ENCODE results near the gene SYT13. TPM values are rescaled to one million over a fixed set of nuclear protein-coding genes. Genes with fewer than 3 reads are reported as not detected.

Gene SYT13
- total RNA-seq, 1 donor from 2014 or later = 17.4 TPM

DNA sequence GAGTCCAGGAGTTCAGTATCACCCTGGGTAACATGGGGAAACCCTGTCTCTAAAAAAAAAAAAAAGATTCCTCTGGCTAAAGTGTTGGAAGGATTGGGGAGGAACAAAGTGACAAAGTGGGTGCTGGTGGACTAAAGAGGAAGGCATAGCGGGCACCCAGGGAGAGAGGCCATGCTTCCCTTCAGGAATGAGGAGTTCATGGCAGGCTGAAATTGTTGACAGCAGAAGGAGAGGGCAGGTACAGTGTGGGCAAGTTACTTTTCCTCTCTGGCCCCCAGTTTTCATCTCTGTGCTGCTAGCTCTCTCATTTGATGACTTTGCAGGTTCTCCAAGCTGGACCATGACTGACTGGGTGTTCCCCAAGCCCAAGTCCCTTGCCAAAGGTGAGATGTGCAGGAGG is 4.4 kb upstream of the SYT13 start:
- DNase-seq (ENCODE audit: extremely low spot score, unreplicated experiment) = no peak
- Mint-ChIP-seq H3K4me3 (no peak overlapping the region), H3K36me3 (no peaks in the 10 kb centered on the region), H3K9me3 (no peaks in the 10 kb centered on the region), H3K27me3 (peaks cover 59% of the 10 kb centered on the region), H3K27ac (no peak overlapping the region), H3K4me1 (ENCODE audit: unreplicated experiment) (no peaks in the 10 kb centered on the region)
- TF ChIP-seq, protein P1, sequence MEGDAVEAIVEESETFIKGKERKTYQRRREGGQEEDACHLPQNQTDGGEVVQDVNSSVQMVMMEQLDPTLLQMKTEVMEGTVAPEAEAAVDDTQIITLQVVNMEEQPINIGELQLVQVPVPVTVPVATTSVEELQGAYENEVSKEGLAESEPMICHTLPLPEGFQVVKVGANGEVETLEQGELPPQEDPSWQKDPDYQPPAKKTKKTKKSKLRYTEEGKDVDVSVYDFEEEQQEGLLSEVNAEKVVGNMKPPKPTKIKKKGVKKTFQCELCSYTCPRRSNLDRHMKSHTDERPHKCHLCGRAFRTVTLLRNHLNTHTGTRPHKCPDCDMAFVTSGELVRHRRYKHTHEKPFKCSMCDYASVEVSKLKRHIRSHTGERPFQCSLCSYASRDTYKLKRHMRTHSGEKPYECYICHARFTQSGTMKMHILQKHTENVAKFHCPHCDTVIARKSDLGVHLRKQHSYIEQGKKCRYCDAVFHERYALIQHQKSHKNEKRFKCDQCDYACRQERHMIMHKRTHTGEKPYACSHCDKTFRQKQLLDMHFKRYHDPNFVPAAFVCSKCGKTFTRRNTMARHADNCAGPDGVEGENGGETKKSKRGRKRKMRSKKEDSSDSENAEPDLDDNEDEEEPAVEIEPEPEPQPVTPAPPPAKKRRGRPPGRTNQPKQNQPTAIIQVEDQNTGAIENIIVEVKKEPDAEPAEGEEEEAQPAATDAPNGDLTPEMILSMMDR (conservative IDR thresholded peaks at IDR 0.05) = no peak

DNA sequence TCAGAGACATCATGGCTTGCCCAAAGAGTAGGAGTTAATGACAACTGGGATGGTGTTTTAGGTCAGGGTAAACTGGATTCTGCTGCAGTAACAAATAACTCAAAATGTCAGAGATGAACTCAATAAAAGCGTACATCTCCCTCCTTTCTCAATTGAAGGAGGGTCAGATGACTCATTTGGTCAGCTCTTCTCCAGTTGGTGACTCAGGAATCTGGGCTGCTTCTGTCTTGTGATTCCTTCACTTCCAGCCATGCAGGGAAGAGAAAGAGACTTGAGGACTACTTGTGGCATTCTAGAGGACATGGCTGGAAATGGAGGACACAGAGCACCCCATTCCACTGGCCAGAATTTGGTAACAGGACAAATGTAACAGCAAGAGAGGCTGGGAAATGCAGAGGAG is 3.2 kb upstream of the SYT13 start:
- DNase-seq (ENCODE audit: extremely low spot score, unreplicated experiment) = no peak
- Mint-ChIP-seq H3K9me3 (no peaks in the 10 kb centered on the region), H3K27me3 (peaks cover 66% of the 10 kb centered on the region), H3K4me3 (no peak overlapping the region), H3K4me1 (ENCODE audit: unreplicated experiment) (no peaks in the 10 kb centered on the region), H3K27ac (no peak overlapping the region), H3K36me3 (no peaks in the 10 kb centered on the region)
- TF ChIP-seq, protein P1 (conservative IDR thresholded peaks at IDR 0.05) = no peak

DNA sequence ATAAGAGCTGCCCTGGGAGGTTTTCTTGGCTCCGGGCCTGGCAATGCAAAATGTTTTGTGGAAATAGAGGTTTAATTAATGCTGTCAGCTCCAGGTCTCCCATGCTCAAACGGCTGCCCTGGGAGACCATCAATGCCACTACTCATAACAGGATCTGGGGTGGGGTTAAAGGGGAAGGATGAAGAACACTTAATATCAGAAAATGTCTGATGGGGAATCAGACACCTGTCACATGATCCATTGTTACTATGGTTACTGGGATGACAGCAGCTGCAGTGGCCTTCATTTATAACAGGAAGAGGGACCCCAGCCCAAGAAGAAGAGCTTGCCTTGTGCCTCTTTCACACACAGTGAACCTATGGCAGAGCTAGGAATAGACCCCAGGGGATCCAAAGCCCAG is 2.2 kb upstream of the SYT13 start:
- Mint-ChIP-seq H3K27ac (no peak overlapping the region), H3K36me3 (no peaks in the 10 kb centered on the region), H3K4me1 (ENCODE audit: unreplicated experiment) (no peaks in the 10 kb centered on the region), H3K4me3 (no peak overlapping the region), H3K9me3 (no peaks in the 10 kb centered on the region), H3K27me3 (peaks cover 73% of the 10 kb centered on the region)
- TF ChIP-seq, protein P1 (conservative IDR thresholded peaks at IDR 0.05) = no peak
- DNase-seq (ENCODE audit: extremely low spot score, unreplicated experiment) = no peak

DNA sequence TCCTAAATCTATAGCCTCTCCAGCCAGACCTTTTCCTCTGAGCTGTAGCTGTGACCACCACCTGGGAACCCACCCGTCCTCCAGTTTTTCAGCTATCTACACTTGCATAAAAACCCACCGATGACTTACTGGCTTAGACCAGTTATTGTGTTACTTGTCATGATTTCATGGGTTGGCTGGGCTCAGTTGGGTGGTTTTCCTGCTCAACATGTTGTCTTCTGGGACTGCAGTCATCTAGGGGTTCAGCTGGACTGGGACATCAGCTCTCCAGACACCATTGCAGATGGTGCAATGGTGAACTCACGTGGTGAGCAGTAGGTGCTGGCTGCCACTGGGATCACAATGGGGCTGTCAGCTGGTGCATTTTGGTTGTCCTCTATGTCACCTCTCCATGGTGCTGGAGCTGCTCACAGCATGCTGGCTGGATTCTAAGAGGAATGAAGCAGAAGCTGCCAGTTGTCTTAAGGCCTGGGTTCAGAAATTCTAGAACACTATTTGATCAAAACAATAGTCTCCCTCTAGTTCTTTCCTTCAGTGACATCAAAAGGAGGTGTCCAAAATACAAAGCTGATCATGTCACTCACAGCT is 1.3 kb upstream of the SYT13 start:
- TF ChIP-seq, protein P1 (conservative IDR thresholded peaks at IDR 0.05) = no peak
- H3K9me3 Mint-ChIP-seq = no peaks in the 10 kb centered on the region
- H3K4me1 Mint-ChIP-seq (ENCODE audit: unreplicated experiment) = peaks cover 1% of the 10 kb centered on the region
- no peak for DNase-seq (ENCODE audit: extremely low spot score, unreplicated experiment)
- H3K36me3 Mint-ChIP-seq = no peaks in the 10 kb centered on the region
- H3K27me3 Mint-ChIP-seq = peaks cover 71% of the 10 kb centered on the region
- peak overlapping the region; percentile 54 for H3K4me3 Mint-ChIP-seq
- H3K27ac Mint-ChIP-seq = no peak overlapping the region

DNA sequence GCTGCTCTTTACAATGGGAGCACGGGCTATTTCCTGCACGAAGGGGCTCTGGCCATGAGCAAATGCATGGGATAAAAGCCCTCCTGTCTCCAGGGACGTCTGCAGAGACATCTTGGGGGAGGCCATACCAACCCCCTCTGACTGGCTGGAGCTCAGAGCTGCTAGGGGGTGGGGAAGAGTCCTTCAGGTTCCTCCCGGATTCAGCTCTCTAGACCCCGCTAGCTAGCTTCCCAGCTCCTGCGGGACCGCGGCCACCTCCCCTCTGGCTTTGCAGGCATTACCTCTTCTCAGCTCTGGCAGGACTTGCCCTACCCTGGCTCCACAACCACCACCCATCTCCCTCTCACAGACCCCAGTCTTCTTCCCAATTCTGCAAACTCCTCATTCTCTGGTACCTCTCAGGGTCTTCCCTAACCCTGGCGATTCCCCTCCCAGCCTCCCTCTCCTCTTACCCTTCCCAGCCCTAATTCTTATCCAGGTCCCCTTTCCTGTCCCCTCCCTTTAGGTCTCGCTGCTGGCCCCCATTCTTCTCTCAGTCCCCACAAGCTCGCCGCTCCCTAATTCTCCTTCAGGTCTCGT is 802 bp downstream of the SYT13 start:
- Mint-ChIP-seq H3K36me3 (peaks cover 4% of the 10 kb centered on the region), H3K4me1 (ENCODE audit: unreplicated experiment) (peaks cover 19% of the 10 kb centered on the region), H3K4me3 (peak overlapping the region; percentile 84), H3K27ac (peak overlapping the region; percentile 30), H3K27me3 (peaks cover 58% of the 10 kb centered on the region), H3K9me3 (no peaks in the 10 kb centered on the region)
- no peak for DNase-seq (ENCODE audit: extremely low spot score, unreplicated experiment)
- TF ChIP-seq, protein P1 (conservative IDR thresholded peaks at IDR 0.05) = no peak
